GM19324 (cell line): ENCODE measurements around the gene EMID1.

ENCODE experiments used
- ATAC-seq: cut with Tn5 transposase; IDR thresholded peaks from one replicate; pipeline ENCODE4 v1.9.1; 2021; ENCODE audit warnings: mild to moderate bottlenecking, moderate library complexity; ENCODE audit not compliant: unreplicated experiment, low FRiP score

Gene EMID1

GRCh38 chr22:29307596-29308147, 102.0 kb downstream of the EMID1 start:
- ATAC-seq, result no peak

GRCh38 chr22:29308148-29308790, 102.6 kb downstream of the EMID1 start:
- ATAC-seq, result no peak

GRCh38 chr22:29308791-29309262, 103.1 kb downstream of the EMID1 start:
- ATAC-seq, result no peak
